Upper lobe of left lung (tissue), 6 donors: ENCODE results near the gene TMPRSS13. TPM values are rescaled to one million over a fixed set of nuclear protein-coding genes. Genes with fewer than 3 reads are reported as not detected.
"Not testable (repeated sequence)": the region's sequence is repeated elsewhere in the genome, so short reads cannot be mapped to it uniquely, and the experiment has no call there.

ENCODE experiments used
- ATAC-seq, 2 donors: fragments of 200-7000 bp; cut with Tn5 transposase; one replicate each; pipeline ENCODE4 v1.9.1; 2022; ENCODE audit warnings: mild to moderate bottlenecking in 2 of 2, moderate library complexity in 2 of 2; ENCODE audit not compliant: low FRiP score in 2 of 2
- DNase-seq, 2 donors: peaks; one replicate each; pipeline ENCODE4 v3.0.0-alpha.2; 2019 to 2020
- H3K27ac ChIP-seq, 4 donors: fragments of 200-600 bp; sonication (generic); one replicate each; pipeline ENCODE4 v1.5.1; 2016 to 2019
- H3K27me3 ChIP-seq, 4 donors: fragments of 200-600 bp; sonication (generic); one replicate each; pipeline ENCODE4 v1.5.1; 2017 to 2019
- H3K36me3 ChIP-seq, 4 donors: fragments of 200-600 bp; sonication (generic); one replicate each; pipeline ENCODE4 v1.5.1; 2016 to 2019
- H3K4me1 ChIP-seq, 4 donors: fragments of 200-600 bp; sonication (generic); one replicate each; pipeline ENCODE4 v1.5.1; 2018 to 2019
- H3K4me3 ChIP-seq, 4 donors: fragments of 200-600 bp; sonication (generic); one replicate each; pipeline ENCODE4 v1.5.1; 2017 to 2019; ENCODE audit warnings: mild to moderate bottlenecking in 2 of 4, moderate library complexity in 1 of 4
- H3K9me3 ChIP-seq, 4 donors: fragments of 200-600 bp; sonication (generic); one replicate each; pipeline ENCODE4 v1.5.1; 2018 to 2019
- EP300 ChIP-seq, 4 donors: sonication (generic); formaldehyde crosslinking; IDR thresholded peaks; one replicate each; pipeline ENCODE4 v1.5.1; 2017; ENCODE audit warnings: antibody characterized with exemption in 4 of 4, control low read depth in 2 of 4
- POLR2A ChIP-seq, 4 donors: fragments of 450-650 bp; IDR thresholded peaks; one replicate each; pipeline ENCODE4 v1.5.1; 2016 to 2017; ENCODE audit warnings: antibody characterized with exemption in 4 of 4, mild to moderate bottlenecking in 2 of 4
- POLR2AphosphoS5 ChIP-seq, 2 donors: sonication (generic); formaldehyde crosslinking; IDR thresholded peaks; one replicate each; pipeline ENCODE4 v1.5.1; 2017; ENCODE audit warnings: antibody characterized with exemption in 2 of 2
- WGBS, 2 donors: methylation state at CpG; one replicate each; pipeline ENCODE4 v1.1.5; 2017 to 2018; 5-methylcytosine and 5-hydroxymethylcytosine counted together
- total RNA-seq, 6 donors: library from RNA; depleted of rRNA in 4 of 6; stranded (reverse); fragments of >200 nt in 4 of 6; gene quantifications; one replicate each; pipeline versions ENCODE4 v1.1.0 to v1.2.1, GENCODE V29; 2016 to 2021
- TF ChIP-seq, protein P1 (sequence below), 6 experiments: fragments of 450-650 bp in 4 of 6; fragments of 200-600 bp in 2 of 6; sonication (generic) in 2 of 6; IDR thresholded peaks; one replicate each; pipeline ENCODE4 v1.5.1; 2016 to 2019; ENCODE audit warnings: antibody characterized with exemption in 6 of 6
- donor health status: DM: no; HTN: no; CAD: no; lungs with moderate emphysema.
- donor health status: DM: no; HTN: yes; CAD: no; lungs with severe emphysema.

TMPRSS13 gene
- 10 to 100 TPM in 2 of 6 donors, 1 to 10 TPM in 4; 4.6 to 26.2 (median 6.1) TPM for total RNA-seq

DNA sequence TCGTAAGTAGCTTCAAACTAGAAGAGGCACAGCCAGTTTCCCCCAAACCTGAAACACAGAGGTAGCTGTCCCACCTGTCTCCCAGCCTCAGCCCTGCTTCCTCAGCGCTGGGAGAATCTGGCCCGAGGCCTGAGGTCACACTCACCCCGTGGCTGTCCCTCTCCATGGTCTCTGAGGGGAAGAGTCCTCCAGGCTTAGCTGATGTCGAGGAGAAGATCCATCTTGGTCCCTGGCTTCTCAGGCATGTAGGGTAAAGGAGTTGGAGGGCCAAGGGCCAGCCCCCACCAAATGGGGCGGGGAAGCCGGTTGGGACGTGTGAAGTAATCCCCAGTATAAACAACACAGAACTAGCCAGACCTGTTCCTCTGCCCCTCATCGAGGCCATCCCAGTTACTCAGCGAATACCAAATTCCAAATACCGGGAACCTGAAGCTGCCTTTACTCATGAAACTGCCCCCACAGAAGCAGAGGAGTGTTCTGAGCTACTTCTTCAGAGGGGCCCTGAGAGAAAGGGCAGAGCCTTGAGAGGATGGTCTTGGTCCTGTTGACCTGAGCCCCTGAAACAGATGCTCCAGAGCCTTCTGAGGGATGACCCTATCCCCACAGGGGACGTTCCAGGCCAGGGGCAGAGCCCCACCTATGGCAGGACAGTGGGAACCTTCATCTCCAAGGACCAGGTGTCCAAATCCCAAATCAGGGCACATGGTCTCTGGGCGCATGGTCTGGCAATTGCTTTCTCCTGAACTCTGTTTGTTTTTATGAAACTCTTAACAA, at the start of gene TMPRSS13:
TMPRSS13 (minus strand) TSS at position 261 of the 774 bp plus-strand sequence; CDS start at position 166, 95 bp downstream.
- WGBS, 2 donors, result 61 to 71% methylated on average over 7 to 13 of the region's 13 CpGs
- no peaks in the 10 kb centered on the region for H3K36me3 ChIP-seq
- peak within 1 kb of the TSS in 3 of 4 donors; percentile 18 to 35 (median 28) for H3K4me3 ChIP-seq
- peaks cover 8 to 32% (median 23%) of the 10 kb centered on the region in 4 donors for H3K4me1 ChIP-seq
- peak within 1 kb of the TSS; percentile 35 to 42 (median 39) for H3K27ac ChIP-seq
- TF ChIP-seq, protein P1, sequence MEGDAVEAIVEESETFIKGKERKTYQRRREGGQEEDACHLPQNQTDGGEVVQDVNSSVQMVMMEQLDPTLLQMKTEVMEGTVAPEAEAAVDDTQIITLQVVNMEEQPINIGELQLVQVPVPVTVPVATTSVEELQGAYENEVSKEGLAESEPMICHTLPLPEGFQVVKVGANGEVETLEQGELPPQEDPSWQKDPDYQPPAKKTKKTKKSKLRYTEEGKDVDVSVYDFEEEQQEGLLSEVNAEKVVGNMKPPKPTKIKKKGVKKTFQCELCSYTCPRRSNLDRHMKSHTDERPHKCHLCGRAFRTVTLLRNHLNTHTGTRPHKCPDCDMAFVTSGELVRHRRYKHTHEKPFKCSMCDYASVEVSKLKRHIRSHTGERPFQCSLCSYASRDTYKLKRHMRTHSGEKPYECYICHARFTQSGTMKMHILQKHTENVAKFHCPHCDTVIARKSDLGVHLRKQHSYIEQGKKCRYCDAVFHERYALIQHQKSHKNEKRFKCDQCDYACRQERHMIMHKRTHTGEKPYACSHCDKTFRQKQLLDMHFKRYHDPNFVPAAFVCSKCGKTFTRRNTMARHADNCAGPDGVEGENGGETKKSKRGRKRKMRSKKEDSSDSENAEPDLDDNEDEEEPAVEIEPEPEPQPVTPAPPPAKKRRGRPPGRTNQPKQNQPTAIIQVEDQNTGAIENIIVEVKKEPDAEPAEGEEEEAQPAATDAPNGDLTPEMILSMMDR (IDR thresholded peaks at IDR 0.05), result no peak
- TF ChIP-seq POLR2A (IDR thresholded peaks at IDR 0.05), result no peak
- TF ChIP-seq EP300 (IDR thresholded peaks at IDR 0.05), result no peak
- TF ChIP-seq POLR2AphosphoS5 (IDR thresholded peaks at IDR 0.05), result no peak
- peak; percentile 48 to 85 for ATAC-seq
- peak; percentile 32 to 76 for DNase-seq
- no peaks in the 10 kb centered on the region for H3K9me3 ChIP-seq
- no peaks in the 10 kb centered on the region for H3K27me3 ChIP-seq

DNA sequence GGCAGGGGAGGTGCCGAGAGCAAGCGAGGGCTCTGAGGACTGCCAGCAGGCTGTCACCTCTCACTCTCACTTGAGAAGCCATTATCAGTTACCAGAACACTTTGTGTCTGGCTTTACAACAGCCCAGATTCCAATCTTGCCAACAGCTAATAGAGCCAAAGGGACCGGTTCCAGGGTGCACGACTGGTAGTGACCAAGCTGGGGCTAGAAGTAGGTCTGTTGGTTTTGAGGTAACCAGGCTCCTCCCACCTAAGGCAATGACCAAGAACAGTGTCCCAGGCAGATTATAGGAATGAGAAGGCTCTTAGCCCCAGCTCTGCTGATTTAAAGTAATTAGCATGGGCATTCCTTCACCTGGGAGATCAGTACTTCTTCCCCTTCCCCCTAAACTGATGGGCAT, 49.8 kb upstream of the TMPRSS13 start:
- no peak for DNase-seq
- peak overlapping the region in 3 of 4 donors; percentile 43 to 60 (median 45) for H3K27ac ChIP-seq
- WGBS, 2 donors, result 75 to 83% methylated on average over 2 to 4 of the region's 4 CpGs
- no peaks in the 10 kb centered on the region for H3K27me3 ChIP-seq
- H3K36me3 ChIP-seq, result no peaks in the 10 kb centered on the region
- no peak for ATAC-seq
- H3K4me3 ChIP-seq, result no peak overlapping the region
- TF ChIP-seq EP300 (IDR thresholded peaks at IDR 0.05) (no peak), POLR2A (IDR thresholded peaks at IDR 0.05) (no peak), POLR2AphosphoS5 (IDR thresholded peaks at IDR 0.05) (no peak)
- TF ChIP-seq, protein P1 (IDR thresholded peaks at IDR 0.05), result no peak
- H3K4me1 ChIP-seq, result peaks cover 9 to 28% (median 13%) of the 10 kb centered on the region in 4 donors
- H3K9me3 ChIP-seq, result no peaks in the 10 kb centered on the region

DNA sequence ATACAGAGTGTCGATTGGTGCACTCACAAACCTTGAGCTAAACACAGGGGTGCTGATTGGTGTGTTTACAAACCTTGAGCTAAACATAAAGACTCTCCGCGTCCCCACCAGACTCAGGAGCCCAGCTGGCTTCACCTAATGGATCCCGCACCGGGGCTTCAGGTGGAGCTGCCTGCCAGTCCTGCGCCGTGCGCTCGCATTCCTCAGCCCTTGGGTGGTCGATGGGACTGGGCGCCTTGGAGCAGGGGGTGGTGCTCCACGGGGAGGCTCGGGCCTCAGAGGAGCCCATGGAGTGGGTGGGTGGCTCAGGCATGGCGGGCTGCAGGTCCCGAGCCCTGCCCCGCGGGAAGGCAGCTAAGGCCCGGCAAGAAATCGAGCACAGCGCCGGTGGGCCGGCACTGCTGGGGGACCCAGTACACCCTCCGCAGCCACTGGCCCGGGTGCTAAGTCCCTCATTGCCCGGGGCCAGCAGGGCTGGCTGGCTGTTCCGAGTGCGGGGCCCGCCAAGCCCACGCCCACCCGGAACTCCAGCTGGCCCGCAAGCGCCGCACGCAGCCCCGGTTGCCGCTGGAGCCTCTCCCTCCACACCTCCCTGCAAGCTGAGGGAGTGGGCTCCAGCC, 49.2 kb upstream of the TMPRSS13 start:
- DNase-seq, result peak in 1 of 2 donors; percentile 66
- H3K4me3 ChIP-seq, H3K36me3 ChIP-seq, ATAC-seq, H3K27me3 ChIP-seq, H3K27ac ChIP-seq, H3K9me3 ChIP-seq: not testable (repeated sequence)
- 94 to 100% methylated on average over 10 to 11 of the region's 36 CpGs for WGBS, 2 donors
- H3K4me1 ChIP-seq, result peaks cover 15 to 32% (median 19%) of the 10 kb centered on the region in 4 donors

- H3K4me1 ChIP-seq, result peaks cover 22 to 39% (median 25%) of the 10 kb centered on the region in 4 donors
- not testable (repeated sequence) for H3K36me3 ChIP-seq, ATAC-seq, H3K27ac ChIP-seq, H3K4me3 ChIP-seq, H3K27me3 ChIP-seq, H3K9me3 ChIP-seq, DNase-seq
- 81 to 83% methylated on average over 18 to 23 of the region's 23 CpGs for WGBS, 2 donors
These were observed 48.5 kb upstream of the TMPRSS13 start for GRCh38 chr11:117977612-117978264.

DNA sequence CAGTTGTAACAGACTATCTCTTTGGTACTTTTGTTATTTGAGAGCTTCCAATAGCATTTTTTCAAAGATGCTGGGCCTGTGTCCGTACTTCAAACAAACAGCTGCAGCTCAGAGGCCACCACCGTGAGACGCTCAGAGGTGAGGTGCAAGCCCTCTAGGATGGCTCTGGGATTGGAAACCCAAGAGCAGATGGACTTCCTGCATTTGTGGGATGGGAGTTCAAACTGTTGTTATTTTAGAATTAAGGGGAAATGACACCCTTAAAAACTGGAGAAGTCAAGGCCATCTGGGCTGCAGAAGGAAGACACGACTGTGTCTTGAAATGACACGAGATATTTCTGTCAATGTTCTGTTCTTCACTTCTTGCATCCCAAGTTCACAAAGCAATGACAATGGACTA, 47.8 kb upstream of the TMPRSS13 start:
- no peak overlapping the region for H3K4me3 ChIP-seq
- 63 to 69% methylated on average over 5 of the region's 5 CpGs for WGBS, 2 donors

More for the DNA sequence above, 47.8 kb upstream of the TMPRSS13 start:
- DNase-seq (no peak), ATAC-seq (no peak)
- TF ChIP-seq POLR2AphosphoS5 (IDR thresholded peaks at IDR 0.05), result no peak
- TF ChIP-seq, protein P1 (IDR thresholded peaks at IDR 0.05), result no peak
- H3K27me3 ChIP-seq, result no peaks in the 10 kb centered on the region
- no peaks in the 10 kb centered on the region for H3K9me3 ChIP-seq
- no peaks in the 10 kb centered on the region for H3K36me3 ChIP-seq
- no peak overlapping the region for H3K27ac ChIP-seq
- peaks cover 29 to 46% (median 32%) of the 10 kb centered on the region in 4 donors for H3K4me1 ChIP-seq
